ENCODE data around the gene MAN1A1.

DNA sequence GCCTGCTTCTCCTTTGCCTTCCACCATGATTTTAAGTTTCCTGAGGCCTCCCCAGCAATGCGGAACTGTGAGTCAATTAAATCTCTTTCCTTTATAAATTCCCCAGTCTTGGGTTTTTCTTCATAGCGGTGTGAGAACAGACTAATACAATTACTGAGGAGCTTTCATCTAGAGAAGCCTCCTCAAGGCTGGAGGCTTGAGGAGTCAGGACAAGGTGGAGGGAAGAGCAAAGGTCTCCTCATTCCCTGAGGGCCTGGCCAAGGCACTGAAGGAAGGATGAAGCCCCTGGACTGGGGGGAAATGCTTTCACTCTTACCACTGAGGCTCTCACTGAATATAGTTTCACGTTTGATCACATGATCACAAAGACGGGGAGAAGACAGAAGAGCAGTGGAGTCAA, 118.2 kb downstream of the MAN1A1 start:
- TF ChIP-seq POLR2AphosphoS5 (IDR thresholded peaks at IDR 0.05; ENCODE audit: low read depth, low read length) (no peak), REST (IDR thresholded peaks at IDR 0.05; ENCODE audit: insufficient read depth in 1 of 2, low read depth in 2 of 2, low read length in 2 of 2) (no peak), SIN3A (IDR thresholded peaks at IDR 0.05; ENCODE audit: borderline replicate concordance, insufficient read depth, low read length) (no peak)
